H1 (cell line): ENCODE measurements around the gene DRAXIN. TPM values are rescaled to one million over a fixed set of nuclear protein-coding genes. Genes with fewer than 3 reads are reported as not detected.

ENCODE experiments used
- CTCF ChIA-PET: fragments of 300-600 bp; sonication (Branson Sonifier 250); formaldehyde crosslinking; loops from one replicate; lab custom pipeline; 2021; ENCODE audit not compliant: partially characterized antibody; lab: Charles Lee
- POLR2A ChIA-PET: fragments of 300-600 bp; sonication (Branson Sonifier 250); formaldehyde crosslinking; loops from one replicate; lab custom pipeline; 2021; ENCODE audit warnings: inconsistent platforms; ENCODE audit not compliant: partially characterized antibody; lab: Charles Lee
- DNase-seq, 2 experiments: peaks; one replicate each; pipeline versions ENCODE4 v3.0.0 to v3.0.0-alpha.2; 2010 to 2022; ENCODE audit warnings: low spot score in 2 of 2, low read depth in 1 of 2, mixed read lengths in 1 of 2
- FAIRE-seq: peaks from 2 replicates; lab custom pipeline; 2011; peaks lifted over from hg19 to GRCh38; lab: Jason Lieb, UNC
- H2AFZ ChIP-seq: 2 replicates; pipeline ENCODE4 v1.8.1; 2012; ENCODE audit warnings: low read length, inconsistent platforms
- H2AK5ac ChIP-seq: 2 replicates; pipeline ENCODE4 v1.6.1; 2013; ENCODE audit warnings: low read depth, low read length
- H2BK120ac ChIP-seq: replicated peaks from 2 replicates; pipeline ENCODE3; 2013; ENCODE audit warnings: low read depth, low read length, inconsistent platforms
- H2BK12ac ChIP-seq: 2 replicates; pipeline ENCODE4 v1.6.1; 2013; ENCODE audit warnings: low read depth, low read length
- H2BK15ac ChIP-seq: 2 replicates; pipeline ENCODE4 v1.6.1; 2013; ENCODE audit warnings: low read length
- H2BK20ac ChIP-seq: 2 replicates; pipeline ENCODE4 v1.6.1; 2013; ENCODE audit warnings: low read length
- H2BK5ac ChIP-seq: 2 replicates; pipeline ENCODE4 v1.6.1; 2013; ENCODE audit warnings: low read depth, low read length
- H3K14ac ChIP-seq: 2 replicates; pipeline ENCODE4 v1.6.1; 2013; ENCODE audit warnings: inconsistent platforms; ENCODE audit not compliant: insufficient read length
- H3K18ac ChIP-seq: 2 replicates; pipeline ENCODE4 v1.6.1; 2013; ENCODE audit warnings: low read length; ENCODE audit errors: extremely low read depth
- H3K23ac ChIP-seq: 2 replicates; pipeline ENCODE4 v1.6.1; 2013; ENCODE audit warnings: inconsistent platforms; ENCODE audit not compliant: insufficient read length
- H3K23me2 ChIP-seq: 2 replicates; pipeline ENCODE4 v1.6.1; 2013; ENCODE audit warnings: low read depth, low read length
- H3K27ac ChIP-seq: 2 replicates; pipeline ENCODE4 v1.6.1; 2011; ENCODE audit warnings: low read depth, low read length, inconsistent platforms
- H3K27me3 ChIP-seq, 4 experiments: replicated peaks in 1 of 4; 1 replicate in 1 of 4; 2 replicates in 3 of 4; pipeline versions ENCODE4 v1.6.1 to v1.8.1; 2011 to 2013; ENCODE audit warnings: low read length in 3 of 4, mild to moderate bottlenecking in 3 of 4, inconsistent platforms in 2 of 4, mixed read lengths in 2 of 4, moderate library complexity in 1 of 4; ENCODE audit not compliant: control insufficient read depth in 3 of 4, insufficient read depth in 3 of 4; ENCODE audit errors: extremely low read depth in 1 of 4
- H3K36me3 ChIP-seq, 4 experiments: 2 replicates each; pipeline versions ENCODE4 v1.6.1 to v1.8.1; 2011 to 2013; ENCODE audit warnings: mild to moderate bottlenecking in 4 of 4, low read length in 3 of 4, moderate library complexity in 2 of 4, control low read depth in 1 of 4, inconsistent platforms in 1 of 4; ENCODE audit not compliant: insufficient read depth in 4 of 4, control insufficient read depth in 2 of 4
- H3K4ac ChIP-seq: replicated peaks from 2 replicates; pipeline ENCODE3; 2013; ENCODE audit warnings: low read length, low read depth, mixed read lengths, inconsistent platforms; ENCODE audit not compliant: insufficient read length
- H3K4me1 ChIP-seq, 4 experiments: replicated peaks in 1 of 4; 1 replicate in 1 of 4; 2 replicates in 3 of 4; pipeline versions ENCODE4 v1.6.1 to v1.8.1; 2011 to 2013; ENCODE audit warnings: low read length in 3 of 4, inconsistent platforms in 2 of 4, mixed read lengths in 1 of 4; ENCODE audit not compliant: insufficient read depth in 4 of 4, control insufficient read depth in 3 of 4
- H3K4me2 ChIP-seq, 2 experiments: 2 replicates each; pipeline versions ENCODE4 v1.6.1 to v1.8.1; 2011 to 2013; ENCODE audit warnings: low read depth in 2 of 2, low read length in 2 of 2, control low read depth in 1 of 2, inconsistent platforms in 1 of 2, mild to moderate bottlenecking in 1 of 2; ENCODE audit not compliant: insufficient read depth in 1 of 2
- H3K4me3 ChIP-seq, 4 experiments: fragments of 200-600, 300-600 bp in 1 of 4; sonication (generic), shearing (Covaris generic), sonication (Bioruptor Twin) in 1 of 4; 2 replicates each; pipeline versions ENCODE4 v1.5.1 to v1.8.1; 2011 to 2016; ENCODE audit warnings: low read length in 4 of 4, low read depth in 3 of 4, control low read depth in 2 of 4, inconsistent platforms in 2 of 4, mild to moderate bottlenecking in 2 of 4, mixed read lengths in 1 of 4, moderate library complexity in 1 of 4; ENCODE audit not compliant: insufficient read depth in 2 of 4; ENCODE audit errors: extremely low read depth in 1 of 4
- H3K56ac ChIP-seq: replicated peaks from 2 replicates; pipeline ENCODE3; 2013; ENCODE audit warnings: low read depth, mild to moderate bottlenecking, mixed read lengths, low read length, inconsistent platforms; ENCODE audit not compliant: insufficient read length
- H3K79me1 ChIP-seq: 2 replicates; pipeline ENCODE4 v1.6.1; 2013; ENCODE audit warnings: low read depth, low read length, control low read depth
- H3K79me2 ChIP-seq, 2 experiments: 2 replicates each; pipeline versions ENCODE4 v1.6.1 to v1.8.1; 2012 to 2013; ENCODE audit warnings: low read length in 2 of 2, mild to moderate bottlenecking in 2 of 2, inconsistent platforms in 1 of 2; ENCODE audit not compliant: insufficient read depth in 2 of 2, control insufficient read depth in 1 of 2
- H3K9ac ChIP-seq, 4 experiments: replicated peaks in 1 of 4; 1 replicate in 1 of 4; 2 replicates in 3 of 4; pipeline versions ENCODE4 v1.6.1 to v1.8.1; 2011 to 2013; ENCODE audit warnings: low read depth in 3 of 4, low read length in 3 of 4, control low read depth in 2 of 4, mild to moderate bottlenecking in 2 of 4, moderate library complexity in 2 of 4, inconsistent platforms in 1 of 4; ENCODE audit errors: extremely low read depth in 1 of 4
- H3K9me3 ChIP-seq, 2 experiments: 2 replicates each; pipeline versions ENCODE4 v1.6.1 to v1.8.1; 2012 to 2013; ENCODE audit warnings: mild to moderate bottlenecking in 2 of 2, moderate library complexity in 2 of 2, control low read depth in 1 of 2, inconsistent platforms in 1 of 2, low read depth in 1 of 2, low read length in 1 of 2, mixed read lengths in 1 of 2; ENCODE audit not compliant: insufficient read depth in 2 of 2
- H4K20me1 ChIP-seq, 2 experiments: replicated peaks in 1 of 2; 2 replicates each; pipeline versions ENCODE3 to v1.8.1; 2011 to 2013; ENCODE audit warnings: inconsistent platforms in 2 of 2, low read length in 2 of 2, mild to moderate bottlenecking in 1 of 2; ENCODE audit not compliant: insufficient read depth in 2 of 2, control insufficient read depth in 1 of 2
- H4K5ac ChIP-seq: 2 replicates; pipeline ENCODE4 v1.6.1; 2013; ENCODE audit warnings: low read length, low read depth, mixed read lengths, inconsistent platforms; ENCODE audit not compliant: insufficient read length
- H4K8ac ChIP-seq: 2 replicates; pipeline ENCODE4 v1.8.0; 2013; ENCODE audit warnings: mild to moderate bottlenecking, moderate library complexity, low read length, inconsistent platforms; ENCODE audit not compliant: insufficient read depth; ENCODE audit errors: extremely low read depth
- H4K91ac ChIP-seq: replicated peaks from 2 replicates; pipeline ENCODE3; 2013; ENCODE audit warnings: low read length, mixed read lengths, inconsistent platforms; ENCODE audit not compliant: insufficient read length
- CHD1 ChIP-seq: IDR thresholded peaks from 2 replicates; pipeline ENCODE4 v1.6.1; 2012; ENCODE audit warnings: low read depth, low read length, improper control_type of control experiment
- CHD2 ChIP-seq: IDR thresholded peaks from 2 replicates; pipeline ENCODE4 v1.6.1; 2012; ENCODE audit warnings: low read length, improper control_type of control experiment
- E2F6 ChIP-seq: IDR thresholded peaks from 2 replicates; pipeline ENCODE4 v1.6.1; 2012; ENCODE audit warnings: inconsistent platforms
- FOSL1 ChIP-seq: IDR thresholded peaks from 2 replicates; pipeline ENCODE4 v1.6.1; 2011; ENCODE audit warnings: mild to moderate bottlenecking, low read depth, low read length, moderate library complexity; ENCODE audit not compliant: insufficient read depth
- KDM4A ChIP-seq: IDR thresholded peaks from one replicate; pipeline ENCODE4 v1.7.1; 2012; ENCODE audit warnings: low read depth, mild to moderate bottlenecking, moderate library complexity, low read length, inconsistent platforms; ENCODE audit not compliant: severe bottlenecking
- KDM5A ChIP-seq: fragments of 200-600 bp; IDR thresholded peaks from 2 replicates; pipeline ENCODE4 v1.7.1; 2012; ENCODE audit warnings: mild to moderate bottlenecking, low read length, inconsistent platforms, mixed read lengths
- SIX5 ChIP-seq: IDR thresholded peaks from 2 replicates; pipeline ENCODE4 v1.6.1; 2011; ENCODE audit warnings: mild to moderate bottlenecking, low read depth, low read length
- SRF ChIP-seq: IDR thresholded peaks from 2 replicates; pipeline ENCODE4 v1.6.1; 2011; ENCODE audit warnings: mild to moderate bottlenecking, low read depth, low read length, moderate library complexity
- SUZ12 ChIP-seq: fragments of 200-600 bp; sonication (generic); IDR thresholded peaks from 2 replicates; pipeline ENCODE4 v1.6.1; 2012; ENCODE audit warnings: mild to moderate bottlenecking, inconsistent platforms, low read length, moderate library complexity, mixed read lengths
- TCF12 ChIP-seq: IDR thresholded peaks from 2 replicates; pipeline ENCODE4 v1.6.1; 2011; ENCODE audit warnings: low read depth, mild to moderate bottlenecking, low read length
- TEAD4 ChIP-seq: IDR thresholded peaks from 2 replicates; pipeline ENCODE4 v1.6.1; 2012; ENCODE audit warnings: low read depth, low read length, inconsistent platforms, mixed read lengths
- YY1 ChIP-seq: IDR thresholded peaks from 2 replicates; pipeline ENCODE4 v1.6.1; 2011; ENCODE audit warnings: low read depth, mild to moderate bottlenecking, low read length
- WGBS, 2 experiments: shearing (Covaris generic) in 1 of 2; methylation state at CpG; one replicate each; pipeline versions ENCODE4 v1.1.6 to v1.1.7; 2013 to 2015; ENCODE audit warnings: low lambda C conversion rate in 2 of 2, mixed read lengths in 2 of 2, inconsistent platforms in 1 of 2, low coverage in 1 of 2, missing lambda C conversion rate in 1 of 2; ENCODE audit not compliant: insufficient replicate concordance in 2 of 2, insufficient coverage in 1 of 2, insufficient read length in 1 of 2; ENCODE audit errors: extremely low coverage in 1 of 2, missing lambda C conversion rate in 1 of 2; 5-methylcytosine and 5-hydroxymethylcytosine counted together
- polyA plus RNA-seq, 7 experiments: library from polyadenylated mRNA; depleted of rRNA in 3 of 7; stranded (reverse) in 5 of 7; unstranded in 2 of 7; fragments of >200 nt in 5 of 7; fragments of 200-250 nt in 2 of 7; gene quantifications; 1 replicate in 5 of 7; 2 replicates in 1 of 7; 4 replicates in 1 of 7; pipeline versions ENCODE4 v1.2.1 to v1.2.3, GENCODE V29; 2011 to 2013; ENCODE audit warnings: missing spikeins in 2 of 7, mixed read lengths in 2 of 7
- total RNA-seq: library from RNA; stranded (reverse); fragmentation: NEBNext Ultra II Directional; extraction: Animal tissue kit (Norgen Biotek cat#: 25700); gene quantifications from 2 replicates; pipeline ENCODE4 v1.2.1, GENCODE V29; 2021

DRAXIN gene
- total and polyA plus RNA-seq, 2 of the 8 experiments (the other 6 are each of a cell fraction or from before 2014, with no cell fraction given): 4.6 to 17.6 TPM

DNA sequence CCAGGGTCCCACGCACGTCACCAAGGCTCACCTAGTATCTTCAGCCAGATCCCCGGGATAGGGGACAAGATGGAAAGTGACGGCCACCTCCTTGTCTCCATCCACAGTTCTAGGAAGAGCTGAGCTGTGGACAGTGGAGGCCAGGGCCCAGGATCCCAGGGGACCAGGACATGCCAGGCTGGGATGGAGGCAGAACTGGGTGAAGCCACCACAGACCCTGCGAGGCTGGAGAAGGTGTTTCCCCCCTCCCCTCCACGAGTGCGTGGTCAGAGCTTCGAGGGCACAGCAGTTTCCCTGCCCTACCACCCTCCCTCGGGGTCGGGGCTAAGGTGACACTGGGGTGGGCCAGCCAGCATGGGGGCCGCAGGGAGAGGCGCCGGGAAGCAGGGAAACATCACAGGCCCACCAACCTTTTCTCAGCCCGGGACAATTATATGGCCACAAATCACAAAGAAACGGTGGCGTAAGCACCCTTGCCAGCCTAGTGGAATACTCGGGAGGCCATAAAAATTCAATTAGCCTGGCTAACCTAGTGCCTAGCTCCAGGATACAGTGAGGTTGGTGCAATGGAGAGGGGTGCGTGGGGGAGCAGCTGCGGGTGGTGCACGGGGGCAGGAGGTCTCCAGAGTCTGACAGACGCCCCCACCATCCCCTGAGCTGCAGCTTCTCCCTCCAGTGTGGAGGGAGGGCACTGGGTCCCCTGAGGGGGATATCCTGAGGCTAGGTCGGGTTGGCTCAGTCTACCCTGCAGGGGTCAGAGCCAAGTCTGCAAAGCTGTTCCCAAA is 13.4 kb downstream of the DRAXIN start:
- peaks cover 7 to 51% (median 35%) of the 10 kb centered on the region in 4 experiments for H3K4me1 ChIP-seq
- H3K4me3 ChIP-seq: no peak overlapping the region
- no peak overlapping the region for H3K4ac ChIP-seq
- ChIA-PET POLR2A (interaction anchor here (0.8 to 14.6 kb wide), 11 partner anchors 10 to 82 kb away, joined by 4 to 329 read pairs (median 6); partner anchors contain the start of genes DRAXIN, FBXO44, FBXO6 and MAD2L2), CTCF (interaction anchor here (0.8 to 9.2 kb wide), 11 partner anchors 9 to 227 kb away, joined by 3 to 266 read pairs (median 4); partner anchors contain the start of genes DRAXIN, FBXO6 and MAD2L2)
- H3K9ac ChIP-seq: no peak overlapping the region
- no peak overlapping the region for H3K56ac ChIP-seq
- H2BK120ac ChIP-seq: no peak overlapping the region
- DNase-seq: no peak
- H3K18ac ChIP-seq: peak overlapping the region; percentile 56
- H3K14ac ChIP-seq: no peak overlapping the region
- H4K5ac ChIP-seq: no peak overlapping the region
- peak overlapping the region; percentile 99 for H2BK15ac ChIP-seq
- H3K79me1 ChIP-seq: peaks cover 9% of the 10 kb centered on the region
- H3K36me3 ChIP-seq: peaks cover 0 to 6% (median 0%) of the 10 kb centered on the region in 4 experiments; a peak in 1 of 8 replicates
- H3K4me2 ChIP-seq: 0 out of 4 replicates have a peak overlapping the region, but pooled peaks have one; percentile 7 to 22
- peak overlapping the region; percentile 94; the same call in 1 of the 2 replicates for H2BK12ac ChIP-seq
- no peak overlapping the region for H2AFZ ChIP-seq
- FAIRE-seq: no peak
- peak overlapping the region; percentile 72 for H2BK20ac ChIP-seq
- peaks cover 6% of the 10 kb centered on the region for H3K23me2 ChIP-seq
- no peak overlapping the region for H4K8ac ChIP-seq
- H3K27me3 ChIP-seq: no peaks in the 10 kb centered on the region; a peak in 1 of 7 replicates
- H3K23ac ChIP-seq: no peak overlapping the region
- H2AK5ac ChIP-seq: peak overlapping the region; percentile 94
- H4K91ac ChIP-seq: peak overlapping the region; percentile 40
- H2BK5ac ChIP-seq: peak overlapping the region; percentile 75; the same call in 1 of the 2 replicates
- no peak overlapping the region for H3K27ac ChIP-seq
- H3K9me3 ChIP-seq: no peaks in the 10 kb centered on the region
- WGBS, 2 experiments: 79% methylated on average over 19 of the region's 22 CpGs; no CpG with 5 or more reads in 1 of the 2 experiments
- peaks cover 0 to 7% of the 10 kb centered on the region in 2 experiments for H4K20me1 ChIP-seq
- peaks cover 6 to 8% of the 10 kb centered on the region in 2 experiments; a peak in 2 of 4 replicates for H3K79me2 ChIP-seq
- TF ChIP-seq TCF12 (no peak), KDM5A (no peak), YY1 (no peak), KDM4A (no peak), E2F6 (no peak), FOSL1 (no peak), SIX5 (no peak), CHD2 (no peak), SUZ12 (no peak), SRF (no peak), CHD1 (no peak), TEAD4 (no peak)
